SK-N-SH (cell line): ENCODE results near the gene PRSS48.

Experiments
- EZH2phosphoT487 ChIP-seq: fragments of 200-600 bp; sonication (generic); IDR thresholded peaks from 2 replicates; pipeline ENCODE4 v1.6.1; 2017; ENCODE audit warnings: low read depth, mixed run types, mild to moderate bottlenecking, antibody characterized with exemption, moderate library complexity, borderline replicate concordance
- FOXJ3 ChIP-seq: sonication (generic); formaldehyde crosslinking; IDR thresholded peaks from 2 replicates; pipeline ENCODE4 v1.5.1; 2020; ENCODE audit warnings: mild to moderate bottlenecking, missing genetic modification reagents
- JUND ChIP-seq: IDR thresholded peaks from 2 replicates; pipeline ENCODE4 v1.4.0; 2012
- MEF2A ChIP-seq: IDR thresholded peaks from 2 replicates; pipeline ENCODE4 v1.4.0; 2012; ENCODE audit warnings: low read depth, borderline replicate concordance
- TF ChIP-seq, protein P1 (sequence below): fragments of 200-600 bp; sonication (generic); IDR thresholded peaks from 2 replicates; pipeline ENCODE4 v1.6.1; 2017; ENCODE audit warnings: antibody characterized with exemption, mild to moderate bottlenecking, moderate library complexity

DNA sequence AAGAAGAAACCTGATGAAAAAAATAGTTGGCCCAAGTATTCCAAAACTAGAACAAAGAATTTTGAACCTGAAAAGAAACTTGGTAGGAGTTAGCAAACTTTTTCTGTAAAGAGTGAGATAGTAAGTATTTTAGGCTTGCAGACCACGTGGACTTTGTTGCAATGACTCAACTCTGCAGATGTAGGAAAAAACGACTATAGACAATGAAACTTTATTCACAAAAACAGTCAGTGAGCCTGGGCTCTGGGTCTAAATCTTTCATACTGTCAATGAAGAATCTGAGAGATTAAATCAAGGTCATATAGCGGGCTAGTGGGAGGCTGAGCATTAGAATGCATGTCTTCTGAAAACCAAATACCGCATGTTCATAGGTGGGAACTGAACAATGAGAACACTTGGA, 25.5 kb downstream of the PRSS48 start:
- TF ChIP-seq, protein P1, sequence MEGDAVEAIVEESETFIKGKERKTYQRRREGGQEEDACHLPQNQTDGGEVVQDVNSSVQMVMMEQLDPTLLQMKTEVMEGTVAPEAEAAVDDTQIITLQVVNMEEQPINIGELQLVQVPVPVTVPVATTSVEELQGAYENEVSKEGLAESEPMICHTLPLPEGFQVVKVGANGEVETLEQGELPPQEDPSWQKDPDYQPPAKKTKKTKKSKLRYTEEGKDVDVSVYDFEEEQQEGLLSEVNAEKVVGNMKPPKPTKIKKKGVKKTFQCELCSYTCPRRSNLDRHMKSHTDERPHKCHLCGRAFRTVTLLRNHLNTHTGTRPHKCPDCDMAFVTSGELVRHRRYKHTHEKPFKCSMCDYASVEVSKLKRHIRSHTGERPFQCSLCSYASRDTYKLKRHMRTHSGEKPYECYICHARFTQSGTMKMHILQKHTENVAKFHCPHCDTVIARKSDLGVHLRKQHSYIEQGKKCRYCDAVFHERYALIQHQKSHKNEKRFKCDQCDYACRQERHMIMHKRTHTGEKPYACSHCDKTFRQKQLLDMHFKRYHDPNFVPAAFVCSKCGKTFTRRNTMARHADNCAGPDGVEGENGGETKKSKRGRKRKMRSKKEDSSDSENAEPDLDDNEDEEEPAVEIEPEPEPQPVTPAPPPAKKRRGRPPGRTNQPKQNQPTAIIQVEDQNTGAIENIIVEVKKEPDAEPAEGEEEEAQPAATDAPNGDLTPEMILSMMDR = no peak
- TF ChIP-seq JUND (peak; percentile 58), FOXJ3 (CRISPR knock-in tag) (no peak), EZH2phosphoT487 (no peak), MEF2A (0 out of 2 replicates have a peak, but pooled peaks have one; percentile 16)
